SU-DHL-6 (cell line): Measurements from ENCODE around the gene HLA-B.

Source experiments
- H2AFZ ChIP-seq: fragments of 200-600 bp; sonication (generic); 2 replicates; pipeline ENCODE4 v1.6.1; 2014; ENCODE audit warnings: low read depth, mild to moderate bottlenecking, moderate library complexity, mixed read lengths, antibody characterized with exemption, low read length; ENCODE audit not compliant: severe bottlenecking
- H3F3A ChIP-seq: fragments of 200-600 bp; shearing (Covaris generic); 2 replicates; pipeline ENCODE4 v1.6.0; 2016; ENCODE audit warnings: antibody characterized with exemption, mild to moderate bottlenecking; ENCODE audit not compliant: insufficient read depth
- H3K27ac ChIP-seq: fragments of 200-600 bp; sonication (generic); 2 replicates; pipeline ENCODE4 v1.5.1; 2016; ENCODE audit warnings: low read depth, mild to moderate bottlenecking, low read length, moderate library complexity, mixed read lengths
- H3K27me3 ChIP-seq: fragments of 200-600 bp; sonication (generic), shearing (Covaris generic); 2 replicates; pipeline ENCODE4 v1.6.0; 2014; ENCODE audit warnings: mild to moderate bottlenecking, low read length
- H3K36me3 ChIP-seq: fragments of 200-600 bp; sonication (generic); 2 replicates; pipeline ENCODE4 v1.6.1; 2014; ENCODE audit warnings: mild to moderate bottlenecking, low read length, mixed read lengths
- H3K4me2 ChIP-seq: fragments of 300-600, 200-600 bp; shearing (Covaris generic), sonication (generic); 2 replicates; pipeline ENCODE4 v1.6.0; 2014; ENCODE audit warnings: low read length, low read depth, mild to moderate bottlenecking; ENCODE audit not compliant: poor library complexity, severe bottlenecking
- H3K4me3 ChIP-seq: fragments of 200-600 bp; sonication (generic); 2 replicates; pipeline ENCODE4 v1.5.1; 2014; ENCODE audit warnings: antibody characterized with exemption, low read length, mild to moderate bottlenecking, mixed read lengths; ENCODE audit not compliant: insufficient read depth, poor library complexity, severe bottlenecking
- H3K79me2 ChIP-seq: fragments of 200-600 bp; sonication (generic); 2 replicates; pipeline ENCODE4 v1.6.1; 2014; ENCODE audit warnings: mild to moderate bottlenecking, low read length, moderate library complexity; ENCODE audit not compliant: insufficient read depth
- H3K9ac ChIP-seq: fragments of 200-600 bp; sonication (generic); 2 replicates; pipeline ENCODE4 v1.7.0; 2014; ENCODE audit warnings: mild to moderate bottlenecking, low read length
- H3K9me2 ChIP-seq: fragments of 200-600 bp; sonication (generic); replicated peaks from 2 replicates; pipeline ENCODE4 v1.6.1; 2014; ENCODE audit warnings: low read length; ENCODE audit not compliant: insufficient read depth
- H3K9me3 ChIP-seq: fragments of 200-600 bp; sonication (generic); 2 replicates; pipeline ENCODE4 v1.6.1; 2014; ENCODE audit warnings: low read length, mixed read lengths; ENCODE audit not compliant: insufficient read depth
- H4K20me1 ChIP-seq: fragments of 200-600 bp; sonication (generic); 2 replicates; pipeline ENCODE4 v1.6.1; 2014; ENCODE audit warnings: low read depth, mild to moderate bottlenecking, antibody characterized with exemption, low read length, moderate library complexity, mixed read lengths
- EZH2phosphoT487 ChIP-seq: fragments of 200-600 bp; sonication (generic), shearing (Covaris generic); conservative IDR thresholded peaks from 2 replicates; pipeline ENCODE4 v1.6.1; 2018; ENCODE audit warnings: mild to moderate bottlenecking, antibody characterized with exemption, low read length, moderate library complexity, mixed read lengths
- TF ChIP-seq, protein P1 (sequence below): fragments of 200-600 bp; sonication (generic); IDR thresholded peaks from one replicate; pipeline ENCODE4 v1.5.1; 2017; ENCODE audit warnings: antibody characterized with exemption, mild to moderate bottlenecking, low read length, moderate library complexity; ENCODE audit not compliant: insufficient read depth, poor library complexity, severe bottlenecking

Gene HLA-B

DNA sequence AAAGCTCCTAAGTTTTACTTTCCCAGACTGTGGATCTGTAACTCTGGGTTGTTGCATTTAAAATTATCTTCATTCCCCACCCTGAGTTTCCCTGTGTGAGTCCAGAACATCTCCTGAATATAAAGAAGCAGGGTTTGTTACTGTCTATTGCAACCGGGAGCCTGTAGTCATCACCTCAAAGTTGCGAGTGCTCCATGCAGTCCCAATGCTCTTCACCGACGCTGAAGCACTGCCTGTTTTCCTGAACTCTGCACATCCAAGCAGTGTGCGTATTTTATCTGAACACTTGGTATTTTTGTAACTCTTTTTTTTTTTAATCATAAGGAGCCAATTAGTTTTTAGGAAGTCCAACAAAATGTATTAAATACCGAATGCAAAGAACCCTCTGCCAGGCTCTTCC is 907 bp upstream of the HLA-B start:
- no peaks in the 10 kb centered on the region for H4K20me1 ChIP-seq
- no peaks in the 10 kb centered on the region for H3F3A ChIP-seq
- no peak for TF ChIP-seq EZH2phosphoT487
- TF ChIP-seq, protein P1, sequence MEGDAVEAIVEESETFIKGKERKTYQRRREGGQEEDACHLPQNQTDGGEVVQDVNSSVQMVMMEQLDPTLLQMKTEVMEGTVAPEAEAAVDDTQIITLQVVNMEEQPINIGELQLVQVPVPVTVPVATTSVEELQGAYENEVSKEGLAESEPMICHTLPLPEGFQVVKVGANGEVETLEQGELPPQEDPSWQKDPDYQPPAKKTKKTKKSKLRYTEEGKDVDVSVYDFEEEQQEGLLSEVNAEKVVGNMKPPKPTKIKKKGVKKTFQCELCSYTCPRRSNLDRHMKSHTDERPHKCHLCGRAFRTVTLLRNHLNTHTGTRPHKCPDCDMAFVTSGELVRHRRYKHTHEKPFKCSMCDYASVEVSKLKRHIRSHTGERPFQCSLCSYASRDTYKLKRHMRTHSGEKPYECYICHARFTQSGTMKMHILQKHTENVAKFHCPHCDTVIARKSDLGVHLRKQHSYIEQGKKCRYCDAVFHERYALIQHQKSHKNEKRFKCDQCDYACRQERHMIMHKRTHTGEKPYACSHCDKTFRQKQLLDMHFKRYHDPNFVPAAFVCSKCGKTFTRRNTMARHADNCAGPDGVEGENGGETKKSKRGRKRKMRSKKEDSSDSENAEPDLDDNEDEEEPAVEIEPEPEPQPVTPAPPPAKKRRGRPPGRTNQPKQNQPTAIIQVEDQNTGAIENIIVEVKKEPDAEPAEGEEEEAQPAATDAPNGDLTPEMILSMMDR = no peak
- no peak overlapping the region for H3K4me2 ChIP-seq
- no peak overlapping the region for H3K27ac ChIP-seq
- no peaks in the 10 kb centered on the region for H3K9me2 ChIP-seq
- H3K9ac ChIP-seq = no peak overlapping the region
- no peaks in the 10 kb centered on the region for H3K9me3 ChIP-seq
- peaks cover 3% of the 10 kb centered on the region; the same call in 1 of the 2 replicates for H3K27me3 ChIP-seq
- H3K36me3 ChIP-seq = no peaks in the 10 kb centered on the region
- H2AFZ ChIP-seq = no peak overlapping the region
- H3K79me2 ChIP-seq = no peaks in the 10 kb centered on the region
- H3K4me3 ChIP-seq = no peak overlapping the region

DNA sequence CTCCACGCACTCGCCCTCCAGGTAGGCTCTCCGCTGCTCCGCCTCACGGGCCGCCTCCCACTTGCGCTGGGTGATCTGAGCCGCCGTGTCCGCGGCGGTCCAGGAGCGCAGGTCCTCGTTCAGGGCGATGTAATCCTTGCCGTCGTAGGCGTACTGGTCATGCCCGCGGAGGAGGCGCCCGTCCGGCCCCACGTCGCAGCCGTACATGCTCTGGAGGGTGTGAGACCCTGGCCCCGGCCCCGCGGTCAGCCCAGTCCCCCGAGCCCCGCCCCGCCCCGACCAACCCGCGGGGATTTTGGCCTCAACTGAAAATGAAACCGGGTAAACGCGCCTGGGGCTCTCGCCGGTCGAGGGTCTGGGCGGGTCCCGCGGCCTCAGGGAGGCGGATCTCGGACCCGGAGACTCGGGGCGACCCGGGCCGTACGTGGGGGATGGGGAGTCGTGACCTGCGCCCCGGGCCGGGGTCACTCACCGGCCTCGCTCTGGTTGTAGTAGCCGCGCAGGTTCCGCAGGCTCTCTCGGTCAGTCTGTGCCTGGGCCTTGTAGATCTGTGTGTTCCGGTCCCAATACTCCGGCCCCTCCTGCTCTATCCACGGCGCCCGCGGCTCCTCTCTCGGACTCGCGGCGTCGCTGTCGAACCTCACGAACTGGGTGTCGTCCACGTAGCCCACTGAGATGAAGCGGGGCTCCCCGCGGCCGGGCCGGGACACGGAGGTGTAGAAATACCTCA is 598 bp downstream of the HLA-B start:
- Histone ChIP-seq H3F3A (no peaks in the 10 kb centered on the region), H3K9ac (peak overlapping the region; percentile 57), H3K79me2 (no peaks in the 10 kb centered on the region), H3K36me3 (no peaks in the 10 kb centered on the region), H3K27me3 (no peaks in the 10 kb centered on the region), H2AFZ (no peak overlapping the region), H3K27ac (no peak overlapping the region), H3K4me2 (peak overlapping the region; percentile 64), H3K9me2 (no peaks in the 10 kb centered on the region), H3K9me3 (no peaks in the 10 kb centered on the region), H3K4me3 (peak overlapping the region; percentile 56), H4K20me1 (no peaks in the 10 kb centered on the region)
- TF ChIP-seq, protein P1 = no peak
- no peak for TF ChIP-seq EZH2phosphoT487

DNA sequence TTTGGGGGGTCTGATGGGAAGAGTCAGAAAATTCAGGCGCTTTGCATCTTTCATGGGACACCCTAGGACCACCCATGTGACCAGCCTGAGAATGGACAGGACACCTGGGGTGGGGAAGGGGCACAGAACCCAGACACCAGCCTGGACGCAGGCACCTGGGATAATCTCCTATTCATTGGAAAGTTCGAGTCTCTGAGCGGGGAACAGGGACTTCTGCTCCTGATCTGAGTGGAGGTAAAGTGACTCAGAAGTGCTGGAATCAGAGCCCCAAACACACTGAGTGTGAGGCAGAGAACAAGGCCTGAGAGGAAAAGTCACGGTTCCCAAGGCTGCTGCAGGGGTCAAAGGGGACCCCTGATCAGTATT is 1.4 kb downstream of the HLA-B start:
- Histone ChIP-seq H3F3A (no peaks in the 10 kb centered on the region), H3K4me2 (no peak overlapping the region), H2AFZ (no peak overlapping the region), H3K27ac (no peak overlapping the region), H3K4me3 (no peak overlapping the region), H3K9ac (no peak overlapping the region), H4K20me1 (no peaks in the 10 kb centered on the region), H3K36me3 (no peaks in the 10 kb centered on the region), H3K27me3 (no peaks in the 10 kb centered on the region), H3K9me3 (no peaks in the 10 kb centered on the region), H3K9me2 (no peaks in the 10 kb centered on the region), H3K79me2 (no peaks in the 10 kb centered on the region)
- TF ChIP-seq, protein P1 = no peak
- no peak for TF ChIP-seq EZH2phosphoT487
